PC-3 (cell line): Measurements from ENCODE around the gene CLDN16. TPM values are rescaled to one million over a fixed set of nuclear protein-coding genes. Genes with fewer than 3 reads are reported as not detected.

Experiments used
- ATAC-seq: fragments of 200-7000 bp; cut with Tn5 transposase; 2 replicates; pipeline ENCODE4 v1.9.1; 2020; ENCODE audit warnings: mild to moderate bottlenecking, moderate library complexity
- BruUV-seq: library from RNA; stranded (reverse); fragments of 400-500 nt; replicated peaks from 2 replicates; lab custom pipeline; 2021; lab: Mats Ljungman, UMichigan
- CTCF ChIA-PET: fragments of 300-600 bp; sonication (Branson Sonifier 250); formaldehyde crosslinking; loops from one replicate; lab custom pipeline; 2022; ENCODE audit warnings: antibody characterized with exemption; lab: Charles Lee
- POLR2A ChIA-PET: fragments of 300-600 bp; sonication (Branson Sonifier 250); formaldehyde crosslinking; loops from one replicate; lab custom pipeline; 2022; ENCODE audit warnings: antibody characterized with exemption; ENCODE audit not compliant: unreplicated experiment; lab: Charles Lee
- DNase-seq: peaks from one replicate; pipeline ENCODE4 v3.0.0-alpha.2; 2015
- H2AFZ ChIP-seq: fragments of 300-600 bp; sonication (generic); 2 replicates; pipeline ENCODE4 v1.6.0; 2016; ENCODE audit warnings: antibody characterized with exemption, low read length
- H3F3A ChIP-seq: fragments of 300-600 bp; sonication (generic); one replicate; pipeline ENCODE4 v1.6.0; 2017; ENCODE audit warnings: antibody characterized with exemption, low read length, control low read depth, mild to moderate bottlenecking; ENCODE audit not compliant: unreplicated experiment
- H3K27ac ChIP-seq: fragments of 300-600 bp; sonication (generic); 2 replicates; pipeline ENCODE4 v1.5.1; 2016; ENCODE audit warnings: mild to moderate bottlenecking, low read length
- H3K27me3 ChIP-seq: fragments of 300-600 bp; sonication (generic); 2 replicates; pipeline ENCODE4 v1.6.1; 2016; ENCODE audit warnings: low read length, mixed read lengths
- H3K36me3 ChIP-seq: fragments of 300-600 bp; sonication (generic); 2 replicates; pipeline ENCODE4 v1.6.1; 2016; ENCODE audit warnings: low read depth, mixed run types, low read length, mixed read lengths
- H3K4me1 ChIP-seq: fragments of 300-600 bp; sonication (generic); 2 replicates; pipeline ENCODE4 v1.5.1; 2016; ENCODE audit warnings: low read length; ENCODE audit not compliant: insufficient read depth
- H3K4me2 ChIP-seq: fragments of 300-600 bp; sonication (generic); 2 replicates; pipeline ENCODE4 v1.6.0; 2016; ENCODE audit warnings: low read length
- H3K4me3 ChIP-seq: fragments of 300-600 bp; sonication (generic); 2 replicates; pipeline ENCODE4 v1.5.1; 2016; ENCODE audit warnings: mild to moderate bottlenecking, low read length, mixed read lengths
- H3K79me2 ChIP-seq: fragments of 300-600 bp; sonication (generic); 2 replicates; pipeline ENCODE4 v1.6.1; 2017; ENCODE audit warnings: low read length, mixed read lengths
- H3K9ac ChIP-seq: fragments of 300-600 bp; sonication (generic); 2 replicates; pipeline ENCODE4 v1.6.0; 2016; ENCODE audit warnings: mild to moderate bottlenecking, low read length
- H3K9me2 ChIP-seq: fragments of 300-600 bp; sonication (generic); replicated peaks from 2 replicates; pipeline ENCODE4 v1.6.1; 2016; ENCODE audit warnings: mixed run types, low read length, mixed read lengths
- H3K9me3 ChIP-seq: fragments of 300-600 bp; sonication (generic); 2 replicates; pipeline ENCODE4 v1.6.1; 2016; ENCODE audit warnings: low read length, mixed read lengths
- H4K20me1 ChIP-seq: fragments of 300-600 bp; sonication (generic); 2 replicates; pipeline ENCODE4 v1.6.1; 2016; ENCODE audit warnings: low read length, mixed read lengths
- CTCF ChIP-seq: fragments of 300-600 bp; sonication (generic); conservative IDR thresholded peaks from 2 replicates; pipeline ENCODE4 v1.5.1; 2017; ENCODE audit warnings: antibody characterized with exemption, low read depth, mild to moderate bottlenecking, low read length
- EZH2 ChIP-seq: fragments of 300-600 bp; sonication (generic); IDR thresholded peaks from one replicate; pipeline ENCODE4 v1.6.1; 2017; ENCODE audit warnings: antibody characterized with exemption, mild to moderate bottlenecking, low read length; ENCODE audit not compliant: unreplicated experiment
- EZH2phosphoT487 ChIP-seq: fragments of 300-600 bp; sonication (generic); IDR thresholded peaks from 2 replicates; pipeline ENCODE4 v1.6.1; 2018; ENCODE audit warnings: mild to moderate bottlenecking, antibody characterized with exemption, low read length, borderline replicate concordance
- intact Hi-C: fragments of 100-400 bp; cut with micrococcal nuclease; formaldehyde crosslinking; loops from 2 replicates; pipeline ENCODE4 v1.9.0; 2023
- total RNA-seq: library from RNA; depleted of rRNA; stranded (reverse); fragments of >200 nt; gene quantifications from 2 replicates; pipeline ENCODE4 v1.2.3, GENCODE V29; 2014

CLDN16 gene
- total RNA-seq, 1 experiment from 2014 or later, result not detected

DNA sequence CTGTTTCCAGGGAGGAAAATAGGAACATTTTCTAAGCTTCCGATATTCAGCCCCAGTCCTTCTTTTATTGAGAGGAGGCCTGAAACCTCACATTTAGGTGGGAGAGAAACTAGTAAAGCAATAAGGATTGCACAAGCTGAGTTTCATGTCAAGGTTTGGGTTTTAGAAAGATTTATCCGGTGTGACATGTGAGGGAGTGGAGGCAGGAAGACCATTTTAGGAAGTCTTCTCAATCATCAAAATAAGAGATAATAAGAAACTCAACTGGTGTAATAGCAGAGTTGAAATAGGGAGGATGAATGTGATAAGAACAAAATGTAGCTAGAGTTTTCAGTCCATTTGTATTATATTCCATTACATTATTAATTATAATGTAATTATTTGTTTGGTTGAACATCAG is 27.7 kb upstream of the CLDN16 start:
- H3K4me3 ChIP-seq, result no peak overlapping the region
- ChIA-PET CTCF (no interaction called here), POLR2A (no interaction called here)
- intact Hi-C loops, result no loop called here
- H3K27ac ChIP-seq, result no peak overlapping the region
- H3K9me2 ChIP-seq, result no peaks in the 10 kb centered on the region
- H2AFZ ChIP-seq, result no peak overlapping the region
- no peak overlapping the region for H3K9ac ChIP-seq
- peaks cover 5% of the 10 kb centered on the region; the same call in 1 of the 2 replicates for H3K4me1 ChIP-seq
- no peaks in the 10 kb centered on the region for H3K36me3 ChIP-seq
- H3K9me3 ChIP-seq, result no peaks in the 10 kb centered on the region
- H3K4me2 ChIP-seq, result no peak overlapping the region
- no peaks in the 10 kb centered on the region for H4K20me1 ChIP-seq
- no peaks in the 10 kb centered on the region for H3F3A ChIP-seq
- H3K79me2 ChIP-seq, result no peaks in the 10 kb centered on the region
- DNase-seq (no peak), ATAC-seq (no peak)
- BruUV-seq, result no TSS peak
- no peak for TF ChIP-seq EZH2phosphoT487
- no peak for TF ChIP-seq CTCF
- no peak for TF ChIP-seq EZH2
- H3K27me3 ChIP-seq, result no peaks in the 10 kb centered on the region

- H3F3A ChIP-seq, result no peaks in the 10 kb centered on the region
- no peaks in the 10 kb centered on the region for H3K79me2 ChIP-seq
- peaks cover 15% of the 10 kb centered on the region for H3K4me1 ChIP-seq
- H3K9me3 ChIP-seq, result no peaks in the 10 kb centered on the region
- no peaks in the 10 kb centered on the region for H3K9me2 ChIP-seq
- POLR2A ChIA-PET, result interaction anchor here (0.6 kb wide), 1 partner anchor 25 kb away, joined by 3 read pairs; no protein-coding TSS in a partner anchor
- H3K9ac ChIP-seq, result no peak overlapping the region
- intact Hi-C loops, result no loop called here
- H3K4me3 ChIP-seq, result no peak overlapping the region
- H3K27ac ChIP-seq, result no peak overlapping the region
- H3K27me3 ChIP-seq, result no peaks in the 10 kb centered on the region
- H4K20me1 ChIP-seq, result no peaks in the 10 kb centered on the region
- no peak for TF ChIP-seq EZH2
- no peak for TF ChIP-seq EZH2phosphoT487
- TF ChIP-seq CTCF, result no peak
- no peak overlapping the region for H3K4me2 ChIP-seq
- no peaks in the 10 kb centered on the region for H3K36me3 ChIP-seq
- CTCF ChIA-PET, result no interaction called here
- no peak overlapping the region for H2AFZ ChIP-seq
- no TSS peak for BruUV-seq
- ATAC-seq (no peak), DNase-seq (no peak)
Observed at GRCh38 chr3:190361791-190362190, 26.2 kb upstream of the CLDN16 start.

DNA sequence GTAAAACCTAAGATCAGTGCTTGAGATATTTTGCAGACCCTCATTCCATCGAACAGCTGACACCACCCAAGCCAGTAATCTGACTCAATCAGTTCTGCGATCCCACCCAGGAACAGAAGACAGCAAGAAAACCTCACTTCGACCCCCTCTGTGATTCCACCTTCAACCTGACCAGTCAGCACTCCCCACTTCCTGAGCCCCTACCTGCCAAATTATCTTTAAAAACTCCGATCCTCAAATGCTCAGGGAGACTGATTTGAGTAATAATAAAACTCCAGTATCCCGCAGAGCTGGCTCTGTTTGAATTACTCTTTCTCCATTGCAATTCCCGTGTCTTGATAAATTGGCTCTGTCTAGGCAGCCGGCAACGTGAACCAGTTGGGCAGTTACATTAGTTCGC is 25.7 kb upstream of the CLDN16 start:
- Histone ChIP-seq H4K20me1 (no peaks in the 10 kb centered on the region), H3K4me3 (no peak overlapping the region), H3K9me2 (no peaks in the 10 kb centered on the region), H3K27me3 (no peaks in the 10 kb centered on the region), H3K27ac (no peak overlapping the region), H3K9me3 (no peaks in the 10 kb centered on the region), H3K79me2 (no peaks in the 10 kb centered on the region), H2AFZ (no peak overlapping the region), H3K9ac (no peak overlapping the region), H3K4me1 (peaks cover 15% of the 10 kb centered on the region), H3F3A (no peaks in the 10 kb centered on the region), H3K36me3 (no peaks in the 10 kb centered on the region), H3K4me2 (no peak overlapping the region)
- no peak for TF ChIP-seq EZH2
- TF ChIP-seq EZH2phosphoT487, result no peak
- TF ChIP-seq CTCF, result no peak
- ChIA-PET CTCF (no interaction called here), POLR2A (no interaction called here)
- ATAC-seq, result no peak
- intact Hi-C loops, result no loop called here
- BruUV-seq, result no TSS peak
- no peak for DNase-seq
